Sigmoid colon (tissue), 7 donors: ENCODE data around the gene MYMX. TPM values are rescaled to one million over a fixed set of nuclear protein-coding genes. Genes with fewer than 3 reads are reported as not detected.

ENCODE experiments used
- DNase-seq: peaks from one replicate; pipeline ENCODE4 v3.0.0-alpha.2; 2019
- H3K27ac ChIP-seq, 4 donors: fragments of 200-600 bp; sonication (generic); one replicate each; pipeline ENCODE4 v1.5.1; 2016 to 2019; ENCODE audit warnings: mild to moderate bottlenecking in 1 of 4
- H3K27me3 ChIP-seq, 3 donors: fragments of 200-600 bp; sonication (generic); one replicate each; pipeline ENCODE4 v1.5.1; 2019; ENCODE audit warnings: mild to moderate bottlenecking in 1 of 3
- H3K36me3 ChIP-seq, 4 donors: fragments of 200-600 bp; sonication (generic); one replicate each; pipeline ENCODE4 v1.5.1; 2016 to 2019
- H3K4me1 ChIP-seq, 4 donors: fragments of 200-600 bp; sonication (generic); one replicate each; pipeline ENCODE4 v1.5.1; 2017 to 2019
- H3K4me3 ChIP-seq, 4 donors: fragments of 200-600 bp; sonication (generic); one replicate each; pipeline ENCODE4 v1.5.1; 2017 to 2019; ENCODE audit warnings: mild to moderate bottlenecking in 2 of 4, moderate library complexity in 1 of 4
- H3K9me3 ChIP-seq, 4 donors: fragments of 200-600 bp in 3 of 4; sonication (generic) in 3 of 4; one replicate each; pipeline versions ENCODE4 v1.5.1 to v1.6.1; 2013 to 2019
- CTCF ChIP-seq, 4 experiments: fragments of 450-650 bp in 3 of 4; fragments of 200-600 bp in 1 of 4; IDR thresholded peaks; one replicate each; pipeline ENCODE4 v1.5.1; 2016 to 2019; ENCODE audit warnings: antibody characterized with exemption in 4 of 4, mild to moderate bottlenecking in 3 of 4, moderate library complexity in 2 of 4
- EP300 ChIP-seq, 4 donors: sonication (generic); formaldehyde crosslinking; IDR thresholded peaks; one replicate each; pipeline ENCODE4 v1.6.1; 2017; ENCODE audit warnings: antibody characterized with exemption in 4 of 4
- POLR2A ChIP-seq, 2 donors: fragments of 450-650 bp; IDR thresholded peaks; one replicate each; pipeline ENCODE4 v1.6.1; 2016; ENCODE audit warnings: antibody characterized with exemption in 2 of 2, mild to moderate bottlenecking in 2 of 2, moderate library complexity in 2 of 2
- POLR2AphosphoS5 ChIP-seq, 4 donors: sonication (generic); formaldehyde crosslinking; IDR thresholded peaks; one replicate each; pipeline ENCODE4 v1.6.1; 2017; ENCODE audit warnings: antibody characterized with exemption in 4 of 4
- WGBS, 2 donors: extraction: QIAGEN DNeasy Blood & Tissue Kit; methylation state at CpG; one replicate each; pipeline ENCODE4 v1.1.7; 2013; 5-methylcytosine and 5-hydroxymethylcytosine counted together
- intact Hi-C: fragments of 100-400 bp; cut with DNase I; formaldehyde crosslinking; loops from one replicate; pipeline ENCODE4 v1.15.1; 2023
- polyA plus RNA-seq, 3 donors: library from polyadenylated mRNA; stranded (reverse); fragments of 200-250 nt; gene quantifications; one replicate each; pipeline ENCODE4 v1.2.3, GENCODE V29; 2013
- small RNA-seq, 3 donors: library from RNA; depleted of rRNA; stranded (forward); fragments of <200 nt; gene quantifications; one replicate each; pipeline ENCODE3, GENCODE V24; 2016
- total RNA-seq, 4 donors: library from RNA; depleted of rRNA; stranded (reverse); fragments of >200 nt; gene quantifications; one replicate each; pipeline ENCODE4 v1.1.0, GENCODE V29; 2016
- donor health status: healthy with polysubstance abuse.
- donor health status: Bipolar disorder and iron deficiency.
- donor health status: healthy.

The MYMX gene
- total and polyA plus RNA-seq, 7 donors: 0.28 TPM; not detected in 6

DNA sequence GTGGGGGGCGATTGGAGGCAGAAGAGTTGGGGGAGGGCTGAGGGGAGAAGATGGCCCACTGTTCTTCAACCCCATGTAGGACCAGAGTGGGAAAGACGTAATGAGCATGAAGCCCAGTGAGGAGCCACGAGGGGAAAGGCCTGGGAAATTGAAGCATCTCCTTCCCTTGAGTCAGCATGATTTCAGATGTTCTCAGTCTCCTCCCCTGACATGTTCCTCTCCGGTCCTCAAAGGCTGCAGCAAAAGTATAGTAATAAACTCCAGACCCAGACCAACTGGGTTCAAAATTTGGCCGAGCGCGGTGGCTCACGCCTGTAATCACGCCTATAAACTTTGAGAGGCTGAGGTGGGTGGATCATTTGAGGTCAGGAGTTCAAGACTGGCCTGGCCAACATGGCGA is 50.5 kb downstream of the MYMX start:
- 32 to 65% methylated on average over 10 of the region's 10 CpGs for WGBS, 2 donors
- peaks cover 0 to 38% (median 33%) of the 10 kb centered on the region in 4 donors for H3K4me1 ChIP-seq
- H3K27ac ChIP-seq: no peak overlapping the region
- DNase-seq: no peak
- TF ChIP-seq EP300 (IDR thresholded peaks at IDR 0.05): no peak
- no peak for TF ChIP-seq CTCF (IDR thresholded peaks at IDR 0.05)
- no peak for TF ChIP-seq POLR2AphosphoS5 (IDR thresholded peaks at IDR 0.05)
- TF ChIP-seq POLR2A (IDR thresholded peaks at IDR 0.05): no peak
- H3K36me3 ChIP-seq: no peaks in the 10 kb centered on the region
- no peak overlapping the region for H3K4me3 ChIP-seq
- no peaks in the 10 kb centered on the region for H3K9me3 ChIP-seq
- intact Hi-C loops: loop anchor here (2.0 kb wide), 1 partner anchor 46 kb away; the partner anchor contains the start of gene AARS2
- H3K27me3 ChIP-seq: peaks cover 19 to 44% (median 37%) of the 10 kb centered on the region in 3 donors

Small RNA genes lying within 50 kb of the gene (small RNA-seq; reads per million reads assigned to genes)
- gene RN7SL811P: 0 reads per million in 3 donors

Other genes with a start within 250 kb of the MYMX start
- 10 to 100 TPM; 32.4 to 55.8 (median 45.3) TPM for gene MRPL14, start 89.5 kb upstream of the MYMX start, total RNA-seq
- 100 to 1,000 TPM in 2 of 3 donors, 10 to 100 TPM in 1; 85.6 to 150 (median 109) TPM for gene MRPL14, start 89.5 kb upstream of the MYMX start, polyA plus RNA-seq
- gene TMEM63B, start 89.4 kb upstream of the MYMX start, total RNA-seq: 10 to 100 TPM; 10.0 to 21.3 (median 16.3) TPM
- 10 to 100 TPM in 2 of 3 donors, 1 to 10 TPM in 1; 9.0 to 48.5 (median 14.6) TPM for gene TMEM63B, start 89.4 kb upstream of the MYMX start, polyA plus RNA-seq
- under 1 TPM in 1 of 4 donors, not detected in 3; 0.82 TPM for gene CAPN11, start 58.1 kb upstream of the MYMX start, total RNA-seq
- 1 to 10 TPM in 1 of 3 donors, under 1 TPM in 2; 0.41 to 1.6 (median 0.60) TPM for gene CAPN11, start 58.1 kb upstream of the MYMX start, polyA plus RNA-seq
- gene SLC29A1, start 6.7 kb downstream of the MYMX start, total RNA-seq: 100 to 1,000 TPM; 147 to 195 (median 180) TPM
- 10 to 100 TPM in 2 of 3 donors, 1 to 10 TPM in 1; 4.2 to 24.8 (median 10.8) TPM for gene SLC29A1, start 6.7 kb downstream of the MYMX start, polyA plus RNA-seq
- gene HSP90AB1, start 30.2 kb downstream of the MYMX start, total RNA-seq: 100 to 1,000 TPM; 442 to 569 (median 518) TPM
- gene HSP90AB1, start 30.2 kb downstream of the MYMX start, polyA plus RNA-seq: 100 to 1,000 TPM; 182 to 484 (median 320) TPM
- gene SLC35B2, start 40.6 kb downstream of the MYMX start, total RNA-seq: 10 to 100 TPM; 25.3 to 28.8 (median 27.2) TPM
- 10 to 100 TPM in 1 of 3 donors, 1 to 10 TPM in 2; 7.2 to 36.9 (median 7.9) TPM for gene SLC35B2, start 40.6 kb downstream of the MYMX start, polyA plus RNA-seq
- gene NFKBIE, start 48.6 kb downstream of the MYMX start, total RNA-seq: 10 to 100 TPM in 1 of 4 donors, 1 to 10 TPM in 3; 4.7 to 13.6 (median 8.4) TPM
- 10 to 100 TPM in 2 of 3 donors, 1 to 10 TPM in 1; 8.4 to 16.2 (median 13.4) TPM for gene NFKBIE, start 48.6 kb downstream of the MYMX start, polyA plus RNA-seq
- 1 to 10 TPM in 1 of 4 donors, under 1 TPM in 3; 0.16 to 1.1 (median 0.68) TPM for gene TMEM151B, start 53.5 kb downstream of the MYMX start, total RNA-seq
- under 1 TPM in 1 of 3 donors, not detected in 2; 0.63 TPM for gene TMEM151B, start 53.5 kb downstream of the MYMX start, polyA plus RNA-seq
- gene AARS2, start 96.4 kb downstream of the MYMX start, total RNA-seq: 1 to 10 TPM; 6.1 to 7.6 (median 6.8) TPM
- gene AARS2, start 96.4 kb downstream of the MYMX start, polyA plus RNA-seq: 1 to 10 TPM; 1.4 to 9.7 (median 2.4) TPM
- not detected for gene SPATS1, start 125.7 kb downstream of the MYMX start, total RNA-seq
- gene SPATS1, start 125.7 kb downstream of the MYMX start, polyA plus RNA-seq: not detected
- gene CDC5L, start 170.8 kb downstream of the MYMX start, total RNA-seq: 10 to 100 TPM; 18.0 to 24.6 (median 21.3) TPM
- gene CDC5L, start 170.8 kb downstream of the MYMX start, polyA plus RNA-seq: 1 to 10 TPM; 6.6 to 9.5 (median 7.4) TPM